ENCODE data around the gene FNDC3B. TPM values are rescaled to one million over a fixed set of nuclear protein-coding genes. Genes with fewer than 3 reads are reported as not detected.

Gene FNDC3B
- total and polyA plus RNA-seq, 2 donors = 11.0 to 11.9 TPM

DNA sequence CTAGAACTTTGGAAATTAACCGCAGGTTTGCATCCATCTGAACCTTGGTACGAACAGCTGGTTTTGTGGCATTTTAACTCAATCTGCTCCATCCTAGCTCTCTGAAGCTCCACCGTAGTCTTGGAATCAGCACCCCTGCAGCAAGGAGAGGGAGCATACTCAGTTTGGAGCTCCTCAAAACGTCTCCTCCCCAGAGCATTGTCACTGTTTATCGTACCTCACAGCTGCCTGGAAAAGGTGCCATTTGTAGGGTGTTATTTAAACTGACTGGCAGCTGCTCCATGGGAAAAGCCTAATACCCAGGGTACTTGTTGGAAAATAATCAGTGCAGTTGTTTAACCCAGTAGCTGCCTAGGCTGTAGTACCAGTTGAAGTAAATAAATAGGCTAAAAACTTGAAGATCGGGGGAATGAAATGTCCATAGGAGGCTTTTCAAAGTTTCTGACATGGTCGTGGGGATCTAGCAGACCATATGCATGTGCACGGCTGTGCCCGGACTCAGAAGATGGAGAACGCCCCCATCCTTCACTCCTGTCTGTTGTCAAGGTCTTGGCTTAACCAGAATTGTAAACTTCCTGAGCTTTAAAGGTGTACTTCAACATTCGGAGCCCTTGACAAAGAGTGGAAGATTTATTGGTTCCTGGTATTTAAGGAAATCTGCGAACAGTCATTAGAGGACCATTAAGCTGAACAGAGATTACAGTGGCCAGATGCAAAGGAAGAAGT lies 365.0 kb downstream of the FNDC3B start:
- no peak overlapping the region for H3K4me3 ChIP-seq (ENCODE audit: low read length in 2 of 2)
- no peak overlapping the region for H3K27ac ChIP-seq (ENCODE audit: low read depth in 1 of 2, low read length in 1 of 2)
- no peaks in the 10 kb centered on the region for H3K4me1 ChIP-seq (ENCODE audit: control insufficient read depth in 2 of 2, insufficient read depth in 2 of 2, low read length in 2 of 2)
- 73% methylated on average over 12 of the region's 12 CpGs for WGBS
- no peaks in the 10 kb centered on the region for H3K36me3 ChIP-seq (ENCODE audit: control insufficient read depth in 2 of 2, insufficient read depth in 2 of 2, low read length in 1 of 2)
- no peaks in the 10 kb centered on the region for H3K27me3 ChIP-seq (ENCODE audit: control insufficient read depth in 2 of 2, insufficient read depth in 1 of 2, low read length in 1 of 2)
- DNase-seq (ENCODE audit: low read depth in 6 of 9, low spot score in 9 of 9) = no peak
- H3K9me3 ChIP-seq (ENCODE audit: control insufficient read depth in 2 of 2, insufficient read depth in 1 of 2, low read length in 1 of 2) = no peaks in the 10 kb centered on the region

DNA sequence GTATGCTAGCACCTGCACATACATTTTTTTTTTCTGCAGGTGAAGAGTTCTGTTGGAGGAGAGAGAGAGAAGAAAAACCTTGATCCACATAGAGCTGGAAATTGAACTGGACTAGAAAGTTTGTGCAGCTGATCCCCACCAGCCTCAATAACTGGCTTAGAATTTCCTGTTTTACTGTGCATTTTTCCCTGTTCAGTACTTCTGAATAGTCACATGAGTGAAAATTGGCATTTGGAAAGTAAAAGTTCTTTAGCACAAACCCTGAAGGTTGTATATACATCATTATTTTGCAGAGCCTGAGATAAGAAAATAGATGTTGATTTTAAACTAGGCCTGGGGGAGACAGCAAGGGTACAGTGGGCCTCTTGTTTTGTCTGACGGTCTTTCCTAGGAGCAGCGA lies 366.5 kb downstream of the FNDC3B start:
- Histone ChIP-seq H3K27me3 (ENCODE audit: control insufficient read depth in 2 of 2, insufficient read depth in 1 of 2, low read length in 1 of 2) (no peaks in the 10 kb centered on the region), H3K9me3 (ENCODE audit: control insufficient read depth in 2 of 2, insufficient read depth in 1 of 2, low read length in 1 of 2) (no peaks in the 10 kb centered on the region), H3K27ac (ENCODE audit: low read depth in 1 of 2, low read length in 1 of 2) (no peak overlapping the region), H3K36me3 (ENCODE audit: control insufficient read depth in 2 of 2, insufficient read depth in 2 of 2, low read length in 1 of 2) (no peaks in the 10 kb centered on the region), H3K4me1 (ENCODE audit: control insufficient read depth in 2 of 2, insufficient read depth in 2 of 2, low read length in 2 of 2) (no peaks in the 10 kb centered on the region), H3K4me3 (ENCODE audit: low read length in 2 of 2) (no peak overlapping the region)
- no peak for DNase-seq (ENCODE audit: low read depth in 6 of 9, low spot score in 9 of 9)
- WGBS = 95% methylated on average over 2 of the region's 2 CpGs

GRCh38 chr3:172407872-172408271 lies 368.5 kb downstream of the FNDC3B start:
- no peaks in the 10 kb centered on the region for H3K36me3 ChIP-seq (ENCODE audit: control insufficient read depth in 2 of 2, insufficient read depth in 2 of 2, low read length in 1 of 2)
- no peak overlapping the region for H3K4me3 ChIP-seq (ENCODE audit: low read length in 2 of 2)
- H3K27ac ChIP-seq (ENCODE audit: low read depth in 1 of 2, low read length in 1 of 2) = no peak overlapping the region
- H3K4me1 ChIP-seq (ENCODE audit: control insufficient read depth in 2 of 2, insufficient read depth in 2 of 2, low read length in 2 of 2) = no peaks in the 10 kb centered on the region
- no peaks in the 10 kb centered on the region for H3K9me3 ChIP-seq (ENCODE audit: control insufficient read depth in 2 of 2, insufficient read depth in 1 of 2, low read length in 1 of 2)
- DNase-seq (ENCODE audit: low read depth in 6 of 9, low spot score in 9 of 9) = no peak
- H3K27me3 ChIP-seq (ENCODE audit: control insufficient read depth in 2 of 2, insufficient read depth in 1 of 2, low read length in 1 of 2) = no peaks in the 10 kb centered on the region
- 96% methylated on average over 3 of the region's 3 CpGs for WGBS

- WGBS = 94% methylated on average over 13 of the region's 13 CpGs
Observed at GRCh38 chr3:172410702-172411477, 371.5 kb downstream of the FNDC3B start.

GRCh38 chr3:172411478-172411947 lies 372.1 kb downstream of the FNDC3B start:
- no peak for DNase-seq (ENCODE audit: low read depth in 6 of 9, low spot score in 9 of 9)
- no peaks in the 10 kb centered on the region for H3K9me3 ChIP-seq (ENCODE audit: control insufficient read depth in 2 of 2, insufficient read depth in 1 of 2, low read length in 1 of 2)
- no peaks in the 10 kb centered on the region for H3K27me3 ChIP-seq (ENCODE audit: control insufficient read depth in 2 of 2, insufficient read depth in 1 of 2, low read length in 1 of 2)
- WGBS = 98% methylated on average over 6 of the region's 6 CpGs
- H3K4me1 ChIP-seq (ENCODE audit: control insufficient read depth in 2 of 2, insufficient read depth in 2 of 2, low read length in 2 of 2) = no peaks in the 10 kb centered on the region
- no peak overlapping the region for H3K27ac ChIP-seq (ENCODE audit: low read depth in 1 of 2, low read length in 1 of 2)
- no peaks in the 10 kb centered on the region for H3K36me3 ChIP-seq (ENCODE audit: control insufficient read depth in 2 of 2, insufficient read depth in 2 of 2, low read length in 1 of 2)
- H3K4me3 ChIP-seq (ENCODE audit: low read length in 2 of 2) = no peak overlapping the region

More at GRCh38 chr3:172410702-172411477, 371.5 kb downstream of the FNDC3B start:
- Histone ChIP-seq H3K27me3 (ENCODE audit: control insufficient read depth in 2 of 2, insufficient read depth in 1 of 2, low read length in 1 of 2) (no peaks in the 10 kb centered on the region), H3K9me3 (ENCODE audit: control insufficient read depth in 2 of 2, insufficient read depth in 1 of 2, low read length in 1 of 2) (no peaks in the 10 kb centered on the region), H3K36me3 (ENCODE audit: control insufficient read depth in 2 of 2, insufficient read depth in 2 of 2, low read length in 1 of 2) (no peaks in the 10 kb centered on the region), H3K4me3 (ENCODE audit: low read length in 2 of 2) (no peak overlapping the region), H3K4me1 (ENCODE audit: control insufficient read depth in 2 of 2, insufficient read depth in 2 of 2, low read length in 2 of 2) (no peaks in the 10 kb centered on the region), H3K27ac (ENCODE audit: low read depth in 1 of 2, low read length in 1 of 2) (no peak overlapping the region)
- DNase-seq (ENCODE audit: low read depth in 6 of 9, low spot score in 9 of 9) = no peak

DNA sequence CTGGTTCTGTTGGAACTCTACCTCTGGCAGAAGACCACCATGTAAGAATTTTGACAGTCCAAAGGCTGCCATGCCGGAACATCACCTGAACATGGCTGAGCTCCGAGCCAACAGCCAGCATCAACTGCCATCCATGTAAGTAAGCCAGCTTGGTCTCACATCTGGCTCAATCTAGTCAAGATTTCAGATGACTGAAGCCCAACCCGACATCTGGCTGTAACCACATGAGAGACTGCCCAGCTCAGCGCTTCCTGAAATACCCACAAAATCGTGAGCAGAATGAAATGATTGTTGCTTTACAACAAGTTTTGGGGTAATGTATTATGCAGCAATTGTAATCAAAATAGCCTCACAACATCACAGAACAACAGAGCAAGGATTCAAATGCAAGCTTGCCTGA lies 375.9 kb downstream of the FNDC3B start:
- no peaks in the 10 kb centered on the region for H3K9me3 ChIP-seq (ENCODE audit: control insufficient read depth in 2 of 2, insufficient read depth in 1 of 2, low read length in 1 of 2)
- H3K4me3 ChIP-seq (ENCODE audit: low read length in 2 of 2) = no peak overlapping the region
- H3K27me3 ChIP-seq (ENCODE audit: control insufficient read depth in 2 of 2, insufficient read depth in 1 of 2, low read length in 1 of 2) = no peaks in the 10 kb centered on the region
- 47% methylated on average over 5 of the region's 5 CpGs for WGBS
- no peak for DNase-seq (ENCODE audit: low read depth in 6 of 9, low spot score in 9 of 9)
- H3K27ac ChIP-seq (ENCODE audit: low read depth in 1 of 2, low read length in 1 of 2) = no peak overlapping the region
- H3K4me1 ChIP-seq (ENCODE audit: control insufficient read depth in 2 of 2, insufficient read depth in 2 of 2, low read length in 2 of 2) = no peaks in the 10 kb centered on the region
- H3K36me3 ChIP-seq (ENCODE audit: control insufficient read depth in 2 of 2, insufficient read depth in 2 of 2, low read length in 1 of 2) = no peaks in the 10 kb centered on the region

DNA sequence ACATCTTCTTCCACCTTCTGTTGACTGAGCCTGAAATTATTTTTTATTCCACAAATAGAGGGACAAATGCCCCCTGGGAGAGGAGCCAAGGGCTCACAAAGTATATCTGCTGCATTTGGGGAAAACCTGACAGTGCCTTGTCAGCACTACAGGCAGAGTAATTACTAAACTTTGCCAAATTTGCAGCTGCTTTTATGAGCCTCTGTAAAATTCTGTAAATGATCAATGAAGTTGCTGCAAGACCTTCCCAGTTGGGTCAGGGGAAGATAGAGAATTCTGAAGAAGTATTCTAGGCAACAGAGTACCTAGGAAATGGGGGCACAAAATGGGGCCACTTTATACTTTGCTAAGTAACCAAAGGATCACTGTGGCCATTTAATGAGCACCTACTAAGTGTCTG lies 398.3 kb downstream of the FNDC3B start:
- Histone ChIP-seq H3K27me3 (ENCODE audit: control insufficient read depth in 2 of 2, insufficient read depth in 1 of 2, low read length in 1 of 2) (no peaks in the 10 kb centered on the region), H3K4me1 (ENCODE audit: control insufficient read depth in 2 of 2, insufficient read depth in 2 of 2, low read length in 2 of 2) (no peaks in the 10 kb centered on the region), H3K27ac (ENCODE audit: low read depth in 1 of 2, low read length in 1 of 2) (no peak overlapping the region), H3K9me3 (ENCODE audit: control insufficient read depth in 2 of 2, insufficient read depth in 1 of 2, low read length in 1 of 2) (no peaks in the 10 kb centered on the region), H3K36me3 (ENCODE audit: control insufficient read depth in 2 of 2, insufficient read depth in 2 of 2, low read length in 1 of 2) (no peaks in the 10 kb centered on the region), H3K4me3 (ENCODE audit: low read length in 2 of 2) (no peak overlapping the region)
- no peak for DNase-seq (ENCODE audit: low read depth in 6 of 9, low spot score in 9 of 9)

DNA sequence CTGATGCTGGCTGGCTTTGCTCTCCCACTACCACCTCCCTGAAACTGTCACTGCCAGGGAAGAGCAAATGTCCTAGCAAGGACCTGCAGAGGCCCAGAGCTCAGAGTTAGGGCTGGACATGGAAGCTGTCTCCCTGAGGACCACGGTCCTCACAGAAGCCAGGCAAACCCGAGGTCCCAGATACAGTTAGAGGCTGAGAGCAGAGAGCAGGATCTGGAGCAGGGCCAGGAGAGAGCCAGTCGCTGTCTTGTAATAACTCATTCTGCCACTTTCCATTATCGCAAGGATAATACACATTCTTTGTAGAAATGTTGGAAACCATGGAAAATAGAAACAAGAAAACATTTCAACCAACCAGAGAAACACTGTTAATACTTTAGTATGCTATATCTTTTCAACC lies 398.8 kb downstream of the FNDC3B start:
- Histone ChIP-seq H3K9me3 (ENCODE audit: control insufficient read depth in 2 of 2, insufficient read depth in 1 of 2, low read length in 1 of 2) (no peaks in the 10 kb centered on the region), H3K27me3 (ENCODE audit: control insufficient read depth in 2 of 2, insufficient read depth in 1 of 2, low read length in 1 of 2) (peaks cover 0 to 2% of the 10 kb centered on the region in 2 donors), H3K27ac (ENCODE audit: low read depth in 1 of 2, low read length in 1 of 2) (no peak overlapping the region), H3K4me3 (ENCODE audit: low read length in 2 of 2) (no peak overlapping the region), H3K36me3 (ENCODE audit: control insufficient read depth in 2 of 2, insufficient read depth in 2 of 2, low read length in 1 of 2) (no peaks in the 10 kb centered on the region), H3K4me1 (ENCODE audit: control insufficient read depth in 2 of 2, insufficient read depth in 2 of 2, low read length in 2 of 2) (no peaks in the 10 kb centered on the region)
- whole genome bisulfite sequencing = 80% methylated on average over 4 of the region's 4 CpGs
- no peak for DNase-seq (ENCODE audit: low read depth in 6 of 9, low spot score in 9 of 9)

DNA sequence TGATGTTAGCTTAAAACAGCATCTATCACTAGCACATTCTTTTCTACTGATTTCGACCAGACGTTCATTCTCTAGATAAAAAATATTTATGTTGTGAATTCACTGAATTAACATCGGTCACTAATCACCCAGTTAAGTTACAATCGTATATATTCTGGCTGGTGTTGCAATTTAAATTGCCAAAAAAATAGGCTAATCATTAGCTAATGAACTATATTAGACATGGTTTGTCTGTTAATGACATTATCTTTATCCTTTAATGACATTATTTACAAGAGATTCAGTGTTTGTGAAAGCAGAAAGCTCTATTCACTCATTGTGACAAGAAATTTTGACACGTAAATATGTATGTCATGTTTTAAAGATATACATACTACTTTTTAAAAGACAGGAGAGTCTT lies 402.2 kb downstream of the FNDC3B start:
- Histone ChIP-seq H3K4me3 (ENCODE audit: low read length in 2 of 2) (no peak overlapping the region), H3K4me1 (ENCODE audit: control insufficient read depth in 2 of 2, insufficient read depth in 2 of 2, low read length in 2 of 2) (no peaks in the 10 kb centered on the region), H3K27ac (ENCODE audit: low read depth in 1 of 2, low read length in 1 of 2) (no peak overlapping the region), H3K36me3 (ENCODE audit: control insufficient read depth in 2 of 2, insufficient read depth in 2 of 2, low read length in 1 of 2) (no peaks in the 10 kb centered on the region), H3K27me3 (ENCODE audit: control insufficient read depth in 2 of 2, insufficient read depth in 1 of 2, low read length in 1 of 2) (peaks cover 3 to 21% of the 10 kb centered on the region in 2 donors), H3K9me3 (ENCODE audit: control insufficient read depth in 2 of 2, insufficient read depth in 1 of 2, low read length in 1 of 2) (no peaks in the 10 kb centered on the region)
- WGBS = 97% methylated on average over 5 of the region's 5 CpGs
- no peak for DNase-seq (ENCODE audit: low read depth in 6 of 9, low spot score in 9 of 9)

Data from thymus (tissue), 11 donors.